CD4-positive, alpha-beta memory T cell (primary cell): ENCODE results near the gene IL19. TPM values are rescaled to one million over a fixed set of nuclear protein-coding genes. Genes with fewer than 3 reads are reported as not detected.

Experiments used
- CTCF ChIA-PET: fragments of 350-600 bp; sonication (Branson Sonifier 250); formaldehyde crosslinking; loops from one replicate; lab custom pipeline; 2021; ENCODE audit warnings: inconsistent platforms; ENCODE audit not compliant: partially characterized antibody; lab: Charles Lee
- POLR2A ChIA-PET: fragments of 350-600 bp; sonication (Branson Sonifier 250); formaldehyde crosslinking; loops from one replicate; lab custom pipeline; 2021; ENCODE audit not compliant: partially characterized antibody; lab: Charles Lee
- DNase-seq, 5 donors: peaks; one replicate each; pipeline versions ENCODE4 v3.0.0 to v3.0.0-alpha.2; 2020 to 2022; ENCODE audit warnings: mixed read lengths in 1 of 5
- H3K27ac ChIP-seq: one replicate; pipeline ENCODE4 v1.7.0; 2013; ENCODE audit warnings: low read depth, low read length
- H3K27me3 ChIP-seq: 2 replicates; pipeline ENCODE4 v1.7.0; 2013; ENCODE audit warnings: mild to moderate bottlenecking, low read length, moderate library complexity; ENCODE audit not compliant: insufficient read depth
- H3K36me3 ChIP-seq: 2 replicates; pipeline ENCODE4 v1.7.0; 2013; ENCODE audit warnings: mild to moderate bottlenecking, low read length, moderate library complexity; ENCODE audit not compliant: insufficient read depth
- H3K4me1 ChIP-seq: 2 replicates; pipeline ENCODE4 v1.7.0; 2013; ENCODE audit warnings: mild to moderate bottlenecking, low read length, moderate library complexity; ENCODE audit not compliant: insufficient read depth
- H3K4me3 ChIP-seq, 2 donors: one replicate each; pipeline ENCODE4 v1.7.0; 2013; ENCODE audit warnings: low read length in 2 of 2, mild to moderate bottlenecking in 1 of 2
- H3K9me3 ChIP-seq, 2 donors: one replicate each; pipeline ENCODE4 v1.7.0; 2013; ENCODE audit warnings: low read length in 2 of 2, control low read depth in 1 of 2; ENCODE audit not compliant: control insufficient read depth in 1 of 2
- H3K27ac Mint-ChIP-seq, 7 donors: one replicate each; pipeline ENCODE4 v1.8.0; 2020 to 2021; ENCODE audit warnings: mixed read lengths in 7 of 7, mild to moderate bottlenecking in 6 of 7, inconsistent platforms in 3 of 7, moderate library complexity in 3 of 7
- H3K27me3 Mint-ChIP-seq, 2 donors: one replicate each; pipeline ENCODE4 v1.8.0; 2020 to 2021; ENCODE audit warnings: mixed read lengths in 2 of 2
- H3K36me3 Mint-ChIP-seq, 2 donors: one replicate each; pipeline ENCODE4 v1.8.0; 2020 to 2021; ENCODE audit warnings: mixed read lengths in 2 of 2, inconsistent platforms in 1 of 2, mild to moderate bottlenecking in 1 of 2
- H3K4me1 Mint-ChIP-seq, 4 donors: one replicate each; pipeline ENCODE4 v1.8.0; 2020 to 2021; ENCODE audit warnings: mixed read lengths in 4 of 4, mild to moderate bottlenecking in 1 of 4
- H3K4me3 Mint-ChIP-seq, 8 donors: one replicate each; pipeline ENCODE4 v1.8.0; 2020 to 2021; ENCODE audit warnings: mixed read lengths in 8 of 8, mild to moderate bottlenecking in 7 of 8, moderate library complexity in 6 of 8, inconsistent platforms in 3 of 8
- H3K9me3 Mint-ChIP-seq, 8 donors: one replicate each; pipeline ENCODE4 v1.8.0; 2020 to 2021; ENCODE audit warnings: mixed read lengths in 8 of 8, mild to moderate bottlenecking in 5 of 8, inconsistent platforms in 3 of 8, moderate library complexity in 1 of 8
- intact Hi-C: fragments of 100-400 bp; cut with micrococcal nuclease; formaldehyde crosslinking; loops from one replicate; pipeline ENCODE4 v1.15.1; 2023
- polyA plus RNA-seq, 2 donors: library from polyadenylated mRNA; unstranded; fragments of 300-500 nt; fragmentation: Illumina TruSeq; gene quantifications; one replicate each; pipeline ENCODE4 v1.2.3, GENCODE V29; 2021
- total RNA-seq, 2 experiments: library from RNA; stranded (reverse); gene quantifications; one replicate each; pipeline ENCODE4 v1.2.3, GENCODE V29; 2021

Gene IL19
- total and polyA plus RNA-seq, 4 experiments from 2014 or later = not detected

DNA sequence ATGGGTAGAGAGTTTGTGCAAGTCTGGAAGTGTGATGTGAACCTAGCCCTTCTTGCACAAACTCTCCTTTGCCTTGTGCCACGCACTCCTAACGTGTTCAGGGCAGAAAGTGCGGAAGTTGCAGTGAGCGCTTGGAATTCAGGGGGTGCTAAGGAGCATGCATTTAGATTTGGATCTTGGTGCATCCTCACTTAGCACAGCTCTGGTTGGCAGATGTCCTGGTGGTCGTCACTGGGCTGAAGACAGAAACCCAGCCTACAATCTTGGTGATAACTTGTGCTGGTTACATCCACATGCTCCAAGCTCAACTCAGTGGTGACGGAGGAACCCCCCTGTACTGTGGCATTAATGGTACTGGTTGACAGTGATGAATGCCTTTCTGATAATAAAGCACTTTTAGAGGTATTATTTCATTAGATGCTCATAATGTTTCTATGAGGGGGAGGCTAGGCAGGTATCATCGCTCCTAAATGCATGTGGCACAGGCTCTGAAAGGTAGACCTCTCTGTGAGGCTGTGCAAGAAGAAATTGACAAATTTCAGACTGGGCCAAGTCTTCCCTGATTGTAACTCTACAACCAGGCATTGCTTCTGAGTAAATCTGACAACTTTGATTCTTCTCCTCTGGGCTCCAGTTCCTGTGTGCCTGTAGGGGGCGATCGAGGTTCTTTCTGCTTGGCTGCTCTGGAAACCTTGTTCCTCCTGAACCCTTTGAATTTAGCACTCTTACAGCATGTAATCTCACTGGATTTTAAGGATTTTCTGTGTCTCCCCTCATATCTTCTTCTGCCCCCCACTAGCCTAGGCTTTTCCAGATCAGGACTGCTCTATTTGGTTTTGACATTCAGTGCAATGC is 45.2 kb upstream of the IL19 start:
- intact Hi-C loops = loop anchor here (5.0 kb wide), 1 partner anchor 352 kb away; no protein-coding TSS in a partner anchor
- no peak overlapping the region for H3K4me3 ChIP-seq
- Mint-ChIP-seq H3K36me3 (peaks cover 13 to 20% of the 10 kb centered on the region in 2 donors), H3K4me1 (peaks cover 33 to 61% (median 46%) of the 10 kb centered on the region in 4 donors), H3K4me3 (peak overlapping the region in 2 of 8 donors; percentile 43 to 57), H3K9me3 (no peaks in the 10 kb centered on the region), H3K27me3 (no peaks in the 10 kb centered on the region), H3K27ac (peak overlapping the region in 6 of 7 donors; percentile 60 to 90 (median 76))
- CTCF ChIA-PET = interaction anchor here (0.9 to 5.3 kb wide), 45 partner anchors 10 to 261 kb away, joined by 3 to 95 read pairs (median 6); partner anchors contain the start of genes DYRK3 and FCMR
- peak in 4 of 5 donors; percentile 47 to 60 (median 56) for DNase-seq
- no peaks in the 10 kb centered on the region for H3K27me3 ChIP-seq
- no peak overlapping the region for H3K27ac ChIP-seq
- no peaks in the 10 kb centered on the region for H3K9me3 ChIP-seq
- POLR2A ChIA-PET = interaction anchor here (1.6 to 2.9 kb wide), 4 partner anchors 10 to 187 kb away, joined by 3 to 12 read pairs (median 8); no protein-coding TSS in a partner anchor
- H3K36me3 ChIP-seq = peaks cover 18% of the 10 kb centered on the region
- H3K4me1 ChIP-seq = peaks cover 32% of the 10 kb centered on the region

DNA sequence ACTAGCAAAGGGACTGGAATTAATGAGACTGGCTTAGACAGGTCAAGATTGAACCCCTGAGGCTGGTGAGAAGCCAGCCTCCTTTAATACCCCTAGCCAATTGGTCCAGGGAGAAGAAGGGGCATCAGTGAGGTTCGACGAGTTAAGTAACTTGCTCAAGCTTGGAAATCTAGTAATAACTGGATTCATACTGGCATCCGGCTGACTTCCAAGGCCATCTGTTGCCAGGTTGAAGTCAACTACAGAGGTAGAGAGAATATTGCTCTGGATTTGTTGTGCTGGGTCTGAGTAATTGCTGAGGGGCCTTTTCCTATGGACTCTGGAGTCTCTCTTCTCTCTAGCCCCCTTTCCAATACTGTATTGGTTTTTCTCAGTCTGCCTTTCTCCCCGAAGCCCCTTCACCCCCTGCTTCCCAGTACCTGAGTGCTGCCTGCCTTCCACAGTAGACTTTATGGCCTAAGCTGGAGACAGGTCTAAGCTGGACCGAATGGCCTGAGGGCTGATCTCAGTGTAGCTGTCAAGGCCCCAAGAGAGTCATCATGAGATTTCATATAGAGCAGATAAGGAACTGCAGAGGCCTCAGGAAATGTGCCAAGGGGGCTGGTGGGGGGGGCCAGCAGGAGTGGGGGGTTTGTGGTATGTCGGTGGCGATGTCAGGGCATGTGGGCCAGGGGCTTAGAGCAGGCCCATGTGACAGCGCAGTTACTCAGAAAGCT is 42.4 kb upstream of the IL19 start:
- peaks cover 25 to 44% (median 36%) of the 10 kb centered on the region in 4 donors for H3K4me1 Mint-ChIP-seq
- POLR2A ChIA-PET = interaction anchor here (1.4 to 2.9 kb wide), 2 partner anchors 184 to 254 kb away, joined by 3 to 10 read pairs; no protein-coding TSS in a partner anchor
- peaks cover 22 to 47% of the 10 kb centered on the region in 2 donors for H3K36me3 Mint-ChIP-seq
- Histone ChIP-seq H3K27me3 (no peaks in the 10 kb centered on the region), H3K36me3 (peaks cover 35% of the 10 kb centered on the region), H3K27ac (no peak overlapping the region), H3K4me3 (no peak overlapping the region), H3K4me1 (peaks cover 27% of the 10 kb centered on the region), H3K9me3 (no peaks in the 10 kb centered on the region)
- no peak overlapping the region for H3K4me3 Mint-ChIP-seq
- intact Hi-C loops = loop anchor here (5.0 kb wide), 1 partner anchor 349 kb away; no protein-coding TSS in a partner anchor
- H3K27me3 Mint-ChIP-seq = no peaks in the 10 kb centered on the region
- no peaks in the 10 kb centered on the region for H3K9me3 Mint-ChIP-seq
- CTCF ChIA-PET = interaction anchor here (0.7 to 5.3 kb wide), 11 partner anchors 14 to 254 kb away, joined by 3 to 95 read pairs (median 19); partner anchors contain the start of gene IL20
- peak overlapping the region in 5 of 7 donors; percentile 15 to 74 (median 41) for H3K27ac Mint-ChIP-seq
- DNase-seq = no peak

DNA sequence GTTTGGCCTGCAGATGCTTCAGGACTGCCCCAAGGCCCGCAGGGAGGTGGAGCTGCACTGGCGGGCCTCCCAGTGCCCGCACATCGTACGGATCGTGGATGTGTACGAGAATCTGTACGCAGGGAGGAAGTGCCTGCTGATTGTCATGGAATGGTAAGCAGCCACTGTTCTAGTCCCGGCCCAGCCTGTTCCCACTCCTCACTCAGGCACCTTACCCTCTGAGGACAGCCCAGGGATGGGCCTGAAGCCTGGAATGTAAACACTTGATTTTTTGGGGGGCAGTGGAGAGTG is 41.9 kb upstream of the IL19 start:
- no peak for DNase-seq
- intact Hi-C loops = loop anchor here (5.0 kb wide), 1 partner anchor 349 kb away; no protein-coding TSS in a partner anchor
- Mint-ChIP-seq H3K27me3 (no peaks in the 10 kb centered on the region), H3K27ac (peak overlapping the region in 3 of 7 donors; percentile 29 to 75 (median 54)), H3K4me1 (peaks cover 25 to 41% (median 33%) of the 10 kb centered on the region in 4 donors), H3K36me3 (peaks cover 27 to 51% of the 10 kb centered on the region in 2 donors), H3K4me3 (no peak overlapping the region), H3K9me3 (no peaks in the 10 kb centered on the region)
- Histone ChIP-seq H3K4me1 (peaks cover 27% of the 10 kb centered on the region), H3K27me3 (no peaks in the 10 kb centered on the region), H3K9me3 (no peaks in the 10 kb centered on the region), H3K4me3 (no peak overlapping the region), H3K36me3 (peaks cover 37% of the 10 kb centered on the region), H3K27ac (no peak overlapping the region)
- ChIA-PET CTCF (interaction anchor here (0.7 to 5.3 kb wide), 7 partner anchors 23 to 254 kb away, joined by 3 to 95 read pairs (median 19); partner anchors contain the start of gene IL20), POLR2A (no interaction called here)

DNA sequence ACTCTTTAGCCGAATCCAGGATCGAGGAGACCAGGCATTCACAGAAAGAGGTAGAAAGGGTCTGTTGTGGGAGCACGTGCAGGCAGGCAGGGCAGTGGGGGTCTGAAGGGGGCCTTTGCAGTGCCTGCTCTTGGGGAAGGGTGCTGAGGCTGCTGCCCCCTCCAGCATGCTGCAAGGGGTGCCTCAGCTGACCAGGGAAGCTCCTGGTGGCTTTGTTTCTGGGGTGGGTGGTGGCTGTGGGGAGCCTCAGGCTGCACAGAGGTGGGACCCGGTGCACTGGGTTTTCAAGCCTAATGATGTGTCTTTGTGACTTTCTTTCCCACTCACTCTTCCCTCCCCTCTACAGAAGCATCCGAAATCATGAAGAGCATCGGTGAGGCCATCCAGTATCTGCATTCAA is 41.5 kb upstream of the IL19 start:
- ChIA-PET CTCF (interaction anchor here (0.5 to 5.3 kb wide), 6 partner anchors 78 to 253 kb away, joined by 3 to 95 read pairs (median 14); partner anchors contain the start of gene IL20), POLR2A (no interaction called here)
- Histone ChIP-seq H3K4me1 (peaks cover 27% of the 10 kb centered on the region), H3K9me3 (no peaks in the 10 kb centered on the region), H3K4me3 (no peak overlapping the region), H3K27me3 (no peaks in the 10 kb centered on the region), H3K36me3 (peaks cover 37% of the 10 kb centered on the region), H3K27ac (no peak overlapping the region)
- H3K27ac Mint-ChIP-seq = peak overlapping the region in 4 of 7 donors; percentile 29 to 75 (median 48)
- peaks cover 28 to 52% of the 10 kb centered on the region in 2 donors for H3K36me3 Mint-ChIP-seq
- intact Hi-C loops = loop anchor here (5.0 kb wide), 1 partner anchor 348 kb away; no protein-coding TSS in a partner anchor
- H3K4me3 Mint-ChIP-seq = no peak overlapping the region
- no peaks in the 10 kb centered on the region for H3K27me3 Mint-ChIP-seq
- H3K9me3 Mint-ChIP-seq = no peaks in the 10 kb centered on the region
- no peak for DNase-seq
- H3K4me1 Mint-ChIP-seq = peaks cover 23 to 37% (median 30%) of the 10 kb centered on the region in 4 donors

DNA sequence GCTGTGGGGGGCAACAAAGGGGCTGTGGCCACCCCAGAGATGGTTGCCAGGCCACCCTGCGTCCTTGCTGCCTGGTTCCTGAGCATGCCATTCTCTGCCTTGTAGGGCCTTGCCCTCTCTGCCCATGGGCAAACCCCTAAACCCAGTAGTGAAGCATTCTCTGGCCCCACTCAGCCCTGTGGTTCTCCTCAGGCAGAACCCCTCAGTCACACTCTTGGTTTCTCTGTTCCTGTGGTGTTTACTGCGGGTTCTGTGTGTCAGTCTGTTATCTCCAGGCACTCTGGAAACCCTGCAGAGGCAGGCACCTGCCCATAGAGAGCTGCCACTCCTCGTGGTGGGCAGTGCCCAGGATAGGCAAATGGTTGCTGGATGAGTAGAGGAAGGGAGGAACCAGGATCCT is 41.1 kb upstream of the IL19 start:
- no peak overlapping the region for H3K4me3 ChIP-seq
- Mint-ChIP-seq H3K27me3 (no peaks in the 10 kb centered on the region), H3K9me3 (no peaks in the 10 kb centered on the region), H3K27ac (peak overlapping the region in 3 of 7 donors; percentile 29 to 75 (median 42)), H3K4me1 (peaks cover 24 to 37% (median 31%) of the 10 kb centered on the region in 4 donors), H3K4me3 (no peak overlapping the region), H3K36me3 (peaks cover 33 to 57% of the 10 kb centered on the region in 2 donors)
- no peak for DNase-seq
- H3K4me1 ChIP-seq = peaks cover 29% of the 10 kb centered on the region
- POLR2A ChIA-PET = no interaction called here
- H3K27me3 ChIP-seq = no peaks in the 10 kb centered on the region
- intact Hi-C loops = loop anchor here (5.0 kb wide), 1 partner anchor 348 kb away; no protein-coding TSS in a partner anchor
- H3K9me3 ChIP-seq = no peaks in the 10 kb centered on the region
- CTCF ChIA-PET = interaction anchor here (0.5 to 5.3 kb wide), 3 partner anchors 38 to 159 kb away, joined by 3 to 95 read pairs (median 4); no protein-coding TSS in a partner anchor
- H3K27ac ChIP-seq = no peak overlapping the region
- peaks cover 37% of the 10 kb centered on the region for H3K36me3 ChIP-seq

DNA sequence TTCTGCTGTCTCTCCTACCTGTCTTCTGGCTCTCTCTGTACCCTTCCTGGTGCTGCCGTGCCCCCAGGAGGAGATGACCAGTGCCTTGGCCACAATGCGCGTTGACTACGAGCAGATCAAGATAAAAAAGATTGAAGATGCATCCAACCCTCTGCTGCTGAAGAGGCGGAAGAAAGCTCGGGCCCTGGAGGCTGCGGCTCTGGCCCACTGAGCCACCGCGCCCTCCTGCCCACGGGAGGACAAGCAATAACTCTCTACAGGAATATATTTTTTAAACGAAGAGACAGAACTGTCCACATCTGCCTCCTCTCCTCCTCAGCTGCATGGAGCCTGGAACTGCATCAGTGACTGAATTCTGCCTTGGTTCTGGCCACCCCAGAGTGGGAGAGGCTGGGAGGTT is 38.1 kb upstream of the IL19 start:
- no peak for DNase-seq
- Histone ChIP-seq H3K36me3 (peaks cover 37% of the 10 kb centered on the region), H3K9me3 (no peaks in the 10 kb centered on the region), H3K4me3 (no peak overlapping the region), H3K27ac (no peak overlapping the region), H3K4me1 (peaks cover 35% of the 10 kb centered on the region), H3K27me3 (no peaks in the 10 kb centered on the region)
- Mint-ChIP-seq H3K27ac (peak overlapping the region in 6 of 7 donors; percentile 14 to 94 (median 69)), H3K36me3 (peaks cover 34 to 57% of the 10 kb centered on the region in 2 donors), H3K27me3 (no peaks in the 10 kb centered on the region), H3K9me3 (no peaks in the 10 kb centered on the region), H3K4me3 (no peak overlapping the region), H3K4me1 (peaks cover 30 to 38% (median 34%) of the 10 kb centered on the region in 4 donors)
- POLR2A ChIA-PET = interaction anchor here (6.9 kb wide), 1 partner anchor 74 kb away, joined by 158 read pairs; no protein-coding TSS in a partner anchor
- CTCF ChIA-PET = interaction anchor here (1.3 to 9.1 kb wide), 4 partner anchors 11 to 182 kb away, joined by 4 to 351 read pairs (median 72); no protein-coding TSS in a partner anchor
- intact Hi-C loops = no loop called here
